ENCODE results near the gene TMC2.

The TMC2 gene

GRCh38 chr20:2625062-2625461 is 88.7 kb downstream of the TMC2 start:
- no peak for DNase-seq (ENCODE audit: low read depth in 2 of 2)

DNA sequence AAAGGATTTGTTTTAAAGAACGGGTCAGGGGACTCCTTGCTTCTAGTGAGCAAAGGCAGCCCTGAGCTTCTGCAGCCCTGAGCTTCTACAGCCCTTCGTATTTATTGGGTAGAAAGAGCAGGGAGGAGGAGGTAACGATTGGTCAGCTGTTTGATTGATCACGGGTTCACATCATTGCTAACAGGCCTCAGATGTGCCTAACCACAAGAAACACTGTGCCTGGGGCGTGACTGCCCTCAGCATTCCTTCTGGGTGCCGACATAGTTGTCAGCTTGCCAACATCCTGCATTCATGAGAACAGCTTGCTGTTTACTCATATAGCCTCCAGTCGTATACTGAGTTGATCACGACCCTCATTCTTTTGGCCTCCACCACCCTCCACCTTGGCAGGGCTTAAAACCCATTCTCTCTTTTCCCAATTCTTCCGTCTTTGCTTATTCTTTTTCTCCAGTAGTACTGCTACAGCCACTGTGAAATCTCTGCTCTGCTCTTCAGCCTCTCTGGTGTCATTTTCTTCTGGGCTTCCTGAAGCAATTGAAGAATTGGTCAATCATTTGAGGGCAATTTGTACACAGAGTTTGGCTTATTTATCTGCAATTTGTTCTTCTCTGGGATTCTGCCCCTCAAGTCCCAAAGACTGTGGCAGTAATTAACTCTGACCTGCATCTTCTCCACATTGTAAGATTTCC is 90.6 kb downstream of the TMC2 start:
- DNase-seq (ENCODE audit: low read depth in 2 of 2) = no peak

DNA sequence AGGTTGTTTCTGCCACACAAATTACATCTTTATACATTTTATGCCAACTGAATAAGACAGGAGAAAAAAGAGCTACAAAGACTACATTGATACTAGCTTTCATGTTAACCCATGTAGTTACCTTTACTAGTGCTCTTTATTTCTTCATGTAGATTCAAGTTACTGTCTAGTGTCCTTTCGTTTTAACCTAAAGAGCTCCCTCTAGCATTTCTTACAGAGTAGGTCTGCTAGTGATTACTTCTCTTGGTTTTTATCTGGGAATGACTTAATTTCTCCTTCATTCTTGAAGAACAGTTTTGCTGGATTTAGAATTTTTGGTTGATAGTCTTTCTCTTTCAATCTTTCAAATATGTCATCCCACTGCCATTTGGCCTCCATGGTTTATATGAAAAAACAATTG is 94.9 kb downstream of the TMC2 start:
- DNase-seq (ENCODE audit: low read depth in 2 of 2) = no peak

GRCh38 chr20:2633381-2633780 is 97.0 kb downstream of the TMC2 start:
- DNase-seq (ENCODE audit: low read depth in 2 of 2) = no peak

GRCh38 chr20:2637246-2637645 is 100.9 kb downstream of the TMC2 start:
- no peak for DNase-seq (ENCODE audit: low read depth in 2 of 2)

GRCh38 chr20:2640260-2640659 is 103.9 kb downstream of the TMC2 start:
- DNase-seq (ENCODE audit: low read depth in 2 of 2) = no peak

DNA sequence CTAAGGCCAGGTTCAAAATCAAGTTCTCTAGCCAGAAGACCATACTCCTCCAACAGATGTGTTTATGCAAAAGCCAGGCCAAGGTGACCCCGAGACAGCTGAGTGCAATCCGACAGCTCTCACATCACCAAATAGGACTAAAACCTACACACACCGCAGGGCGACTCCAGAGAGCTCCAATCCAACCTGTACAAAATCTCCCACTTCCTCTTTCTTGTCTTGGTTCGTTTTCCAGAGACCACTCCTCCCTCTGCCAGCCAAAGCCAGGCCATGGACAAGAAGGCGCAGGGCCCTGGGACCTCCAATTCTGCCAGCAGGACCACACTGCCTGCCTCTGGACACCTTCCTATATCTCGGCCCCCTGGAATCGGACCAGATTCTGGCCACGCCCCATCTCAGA is 104.5 kb downstream of the TMC2 start:
- no peak for DNase-seq (ENCODE audit: low read depth in 2 of 2)

- no peak for DNase-seq (ENCODE audit: low read depth in 2 of 2)
Measured at GRCh38 chr20:2643708-2644107, 107.3 kb downstream of the TMC2 start.

DNA sequence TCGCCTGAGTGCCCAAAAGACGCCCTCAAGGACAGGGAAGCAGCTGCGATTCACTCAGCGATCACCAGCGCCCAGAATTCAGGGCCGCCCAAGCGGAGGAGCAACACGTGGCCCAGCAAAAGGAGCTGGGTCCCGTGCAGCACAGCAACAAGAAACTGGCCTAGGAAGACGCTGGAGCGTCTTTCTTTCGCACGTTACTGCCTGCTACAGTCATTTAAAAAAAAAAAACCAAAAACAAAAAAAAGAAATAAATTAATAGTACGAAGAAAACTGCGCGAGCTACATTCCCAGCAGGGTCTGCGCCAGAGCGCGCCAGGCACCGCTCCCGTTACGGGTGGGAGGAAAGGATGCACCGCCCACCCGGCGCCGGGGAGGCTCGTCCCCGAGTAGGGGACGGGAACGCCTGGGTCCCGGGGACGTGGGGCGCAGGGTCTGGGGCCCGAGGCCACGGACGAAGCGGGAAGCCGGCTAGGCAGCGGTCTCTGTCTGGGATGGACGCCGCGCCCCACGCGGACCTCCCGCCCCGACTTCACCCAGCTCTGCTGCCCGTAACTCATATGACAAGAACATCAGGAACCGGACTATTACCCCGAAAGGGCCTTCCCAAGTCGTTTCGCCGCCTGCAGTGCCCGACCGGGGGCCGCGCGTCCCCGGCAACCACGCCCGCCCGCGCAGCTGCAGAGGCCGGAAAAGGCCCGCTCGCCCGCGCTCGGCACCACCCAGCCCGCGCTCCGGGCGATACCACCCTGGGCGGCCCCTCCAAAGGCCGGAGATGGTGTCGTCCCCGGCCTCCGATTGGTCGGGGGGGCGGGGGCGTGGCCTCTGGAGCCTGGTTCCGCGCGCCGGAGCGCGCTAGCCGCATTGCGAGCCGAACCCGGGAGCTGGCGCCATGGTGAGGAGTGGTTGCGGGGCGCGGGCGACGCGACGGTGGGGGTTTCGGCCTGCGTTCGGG is 115.7 kb downstream of the TMC2 start, which contains the start of gene NOP56:
NOP56 (plus strand) TSS at position 861 of the 952 bp plus-strand sequence; CDS start at position 890, 29 bp downstream.
- peak; percentile 87 to 89 for DNase-seq (ENCODE audit: low read depth in 2 of 2)

DNA sequence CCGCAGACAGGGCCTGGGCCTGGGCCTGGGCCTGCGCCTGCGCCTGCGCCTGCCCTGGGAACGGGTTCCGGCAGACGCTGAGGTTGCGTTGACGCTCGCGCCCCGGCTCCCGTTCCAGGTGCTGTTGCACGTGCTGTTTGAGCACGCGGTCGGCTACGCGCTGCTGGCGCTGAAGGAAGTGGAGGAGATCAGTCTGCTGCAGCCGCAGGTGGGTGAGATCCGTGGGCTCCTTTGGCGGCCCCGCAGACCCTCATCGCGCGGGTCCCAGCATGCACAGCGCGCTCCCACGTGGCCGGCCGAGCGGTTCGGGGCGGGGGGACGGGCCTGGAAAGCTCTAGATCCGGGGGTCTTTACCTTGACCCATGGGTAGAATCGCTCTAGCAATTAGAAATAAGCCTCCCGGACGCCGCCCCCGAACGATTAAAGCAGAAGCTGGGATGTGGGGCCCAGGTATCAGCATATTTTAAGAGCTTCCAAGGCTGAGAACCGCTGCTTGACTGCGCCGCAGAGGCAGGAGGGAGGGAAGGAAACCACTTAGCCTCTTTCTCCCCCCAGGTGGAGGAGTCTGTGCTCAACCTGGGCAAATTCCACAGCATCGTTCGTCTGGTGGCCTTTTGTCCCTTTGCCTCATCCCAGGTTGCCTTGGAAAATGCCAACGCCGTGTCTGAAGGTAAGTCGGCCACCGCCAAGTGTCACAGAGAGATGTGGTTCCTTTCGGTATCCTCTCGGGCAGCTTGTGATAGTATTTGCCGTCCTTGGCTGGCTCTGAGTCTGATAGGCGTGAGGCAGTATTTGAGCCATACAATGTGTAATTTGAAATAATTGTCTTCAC is 116.6 kb downstream of the TMC2 start:
- no peak for DNase-seq (ENCODE audit: low read depth in 2 of 2)

- DNase-seq (ENCODE audit: low read depth in 2 of 2) = no peak
Measured at GRCh38 chr20:2653556-2654383, 117.4 kb downstream of the TMC2 start.

GRCh38 chr20:2654384-2654822 is 118.0 kb downstream of the TMC2 start:
- DNase-seq (ENCODE audit: low read depth in 2 of 2) = no peak

GRCh38 chr20:2654831-2655230 is 118.5 kb downstream of the TMC2 start:
- DNase-seq (ENCODE audit: low read depth in 2 of 2) = no peak

DNA sequence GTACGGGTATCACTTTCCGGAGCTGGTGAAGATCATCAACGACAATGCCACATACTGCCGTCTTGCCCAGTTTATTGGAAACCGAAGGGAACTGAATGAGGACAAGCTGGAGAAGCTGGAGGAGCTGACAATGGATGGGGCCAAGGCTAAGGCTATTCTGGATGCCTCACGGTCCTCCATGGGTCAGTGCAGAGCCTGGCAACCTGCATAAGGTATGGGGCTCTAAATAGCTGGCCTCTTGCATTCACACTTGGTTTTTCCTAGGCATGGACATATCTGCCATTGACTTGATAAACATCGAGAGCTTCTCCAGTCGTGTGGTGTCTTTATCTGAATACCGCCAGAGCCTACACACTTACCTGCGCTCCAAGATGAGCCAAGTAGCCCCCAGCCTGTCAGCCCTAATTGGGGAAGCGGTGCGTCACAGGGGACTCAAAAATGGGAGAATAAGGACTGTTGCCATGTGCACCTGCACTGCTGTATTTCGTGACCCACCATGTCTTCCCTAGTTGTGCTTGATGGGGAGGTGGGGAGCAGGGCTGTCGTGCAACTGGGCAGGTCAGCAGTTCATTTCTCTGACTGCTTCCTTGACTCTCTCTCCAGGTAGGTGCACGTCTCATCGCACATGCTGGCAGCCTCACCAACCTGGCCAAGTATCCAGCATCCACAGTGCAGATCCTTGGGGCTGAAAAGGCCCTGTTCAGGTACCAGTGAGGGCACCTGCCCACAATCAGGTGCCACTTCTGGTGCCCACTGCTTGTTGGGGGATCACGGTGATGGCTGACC is 119.2 kb downstream of the TMC2 start:
- DNase-seq (ENCODE audit: low read depth in 2 of 2) = no peak

DNA sequence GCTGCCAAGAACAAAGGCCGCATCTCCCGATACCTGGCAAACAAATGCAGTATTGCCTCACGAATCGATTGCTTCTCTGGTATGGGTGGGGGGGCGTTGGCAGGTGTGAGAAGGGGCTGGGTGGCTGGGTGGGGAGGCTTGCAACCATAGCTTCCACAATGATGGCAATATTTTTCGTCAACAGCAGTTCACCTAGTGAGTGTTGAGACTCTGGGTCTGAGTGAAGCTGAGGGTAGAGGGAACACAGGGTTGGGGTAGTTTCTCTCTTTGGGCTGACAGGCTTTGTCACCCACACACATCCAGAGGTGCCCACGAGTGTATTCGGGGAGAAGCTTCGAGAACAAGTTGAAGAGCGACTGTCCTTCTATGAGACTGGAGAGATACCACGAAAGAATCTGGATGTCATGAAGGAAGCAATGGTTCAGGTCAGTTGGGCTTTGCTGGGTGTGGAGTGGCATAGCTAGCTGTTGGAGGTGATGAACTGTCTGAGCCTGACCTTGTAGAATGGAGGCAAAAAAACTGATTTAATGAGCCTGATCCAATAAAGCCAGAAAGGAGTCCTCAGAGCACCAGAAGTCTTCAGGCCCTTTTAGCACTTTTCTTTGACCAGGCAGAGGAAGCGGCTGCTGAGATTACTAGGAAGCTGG is 120.2 kb downstream of the TMC2 start:
- no peak for DNase-seq (ENCODE audit: low read depth in 2 of 2)

GRCh38 chr20:2657241-2657640 is 120.9 kb downstream of the TMC2 start:
- DNase-seq (ENCODE audit: low read depth in 2 of 2) = no peak

GRCh38 chr20:2657674-2658073 is 121.3 kb downstream of the TMC2 start:
- DNase-seq (ENCODE audit: low read depth in 2 of 2) = no peak

- DNase-seq (ENCODE audit: low read depth in 2 of 2) = no peak
Measured at GRCh38 chr20:2658414-2659354, 122.3 kb downstream of the TMC2 start.

DNA sequence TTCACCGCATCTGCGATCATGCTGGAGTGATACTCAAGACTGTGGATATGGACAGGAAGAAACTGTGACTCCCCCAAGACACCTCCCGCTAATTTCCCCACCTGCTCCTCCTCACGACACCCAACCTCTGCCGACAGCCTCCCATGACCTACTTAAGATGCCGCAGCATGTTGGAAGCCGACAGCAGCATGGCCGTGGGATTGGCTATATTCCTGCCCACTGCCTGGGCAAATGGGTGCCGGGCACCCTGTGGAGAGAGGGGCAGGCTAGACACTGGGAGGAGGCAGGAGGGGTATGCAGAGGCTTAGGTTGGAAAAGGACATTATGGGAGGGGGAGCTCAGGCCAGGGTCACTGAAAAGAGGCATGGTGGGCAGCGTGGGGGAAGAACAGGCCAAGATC is 123.2 kb downstream of the TMC2 start:
- no peak for DNase-seq (ENCODE audit: low read depth in 2 of 2)

Measured in stimulated activated CD8-positive, alpha-beta memory T cell treated with anti-CD3 and anti-CD28 coated beads, Interleukin-2, amount 100 ng/mL, for 1 hour (primary cell).